Stimulated activated CD4-positive, alpha-beta T cell treated with anti-CD3 and anti-CD28 coated beads, TNF-alpha, amount 100 ng/mL, for 24 hours (primary cell): Measurements from ENCODE around the gene ZDHHC1.

Experiments
- DNase-seq, 3 experiments: peaks; one replicate each; pipeline ENCODE4 v3.0.0-alpha.2; 2020; ENCODE audit warnings: low read depth in 3 of 3

ZDHHC1 gene

GRCh38 chr16:67415872-67416793 lies at the start of gene ZDHHC1:
Gene ZDHHC1 (minus strand): TSS chr16:67416477. CDS start chr16:67407775, 8,702 bp downstream.
- DNase-seq = peak in 2 of 3 experiments; percentile 14 to 49

DNA sequence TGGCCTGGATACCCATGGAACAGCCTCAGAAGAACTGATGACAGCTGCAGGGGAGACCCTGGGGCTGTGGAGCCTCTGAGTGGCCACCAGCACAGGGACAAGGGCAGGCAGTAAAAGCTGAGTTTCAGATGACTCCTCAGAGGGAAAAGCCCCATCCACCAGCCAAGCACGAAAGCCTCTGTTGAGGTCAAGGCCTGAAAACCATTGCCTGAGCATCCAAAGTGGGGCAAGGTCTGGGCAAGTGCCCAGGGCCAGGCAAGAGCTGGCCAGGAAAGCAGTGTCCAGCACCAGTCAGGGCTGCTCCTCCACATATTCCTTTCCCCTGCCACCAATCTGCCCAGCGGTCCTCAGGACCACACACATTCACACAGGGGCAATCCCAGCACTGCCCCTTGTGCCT lies 48.3 kb upstream of the ZDHHC1 start:
- no peak for DNase-seq

GRCh38 chr16:67463691-67464090 lies 47.4 kb upstream of the ZDHHC1 start:
- no peak for DNase-seq

GRCh38 chr16:67463059-67463458 lies 46.8 kb upstream of the ZDHHC1 start:
- DNase-seq = no peak

- DNase-seq = no peak
These were observed 46.0 kb upstream of the ZDHHC1 start for GRCh38 chr16:67462279-67462655.

- DNase-seq = no peak
These were observed 45.5 kb upstream of the ZDHHC1 start for GRCh38 chr16:67461600-67462278.

DNA sequence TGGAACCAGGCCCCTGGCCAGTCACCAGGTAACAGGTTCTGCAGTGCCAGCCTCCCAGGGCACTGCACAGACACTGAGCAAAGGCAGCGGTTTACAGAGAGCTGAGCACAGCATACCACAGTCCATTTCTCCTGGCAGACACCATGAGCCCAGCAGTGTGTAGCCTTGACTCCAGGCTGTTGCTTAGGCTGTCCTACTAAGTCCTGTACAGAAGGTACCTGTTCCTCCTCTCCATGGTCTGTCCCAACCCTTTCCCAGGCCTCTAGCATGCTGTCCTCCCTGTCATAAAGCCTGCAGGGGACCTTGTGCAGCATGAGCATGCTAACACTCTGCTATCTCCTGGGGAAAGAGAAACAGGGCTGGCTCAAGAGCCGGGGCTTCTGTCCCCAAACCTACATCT lies 44.7 kb upstream of the ZDHHC1 start:
- no peak for DNase-seq

GRCh38 chr16:67460168-67460567 lies 43.9 kb upstream of the ZDHHC1 start:
- DNase-seq = no peak

- DNase-seq = no peak
These were observed 43.5 kb upstream of the ZDHHC1 start for GRCh38 chr16:67459861-67460150.

GRCh38 chr16:67459066-67459860 lies 43.0 kb upstream of the ZDHHC1 start:
- no peak for DNase-seq

GRCh38 chr16:67458121-67458641 lies 41.9 kb upstream of the ZDHHC1 start:
- DNase-seq = no peak

DNA sequence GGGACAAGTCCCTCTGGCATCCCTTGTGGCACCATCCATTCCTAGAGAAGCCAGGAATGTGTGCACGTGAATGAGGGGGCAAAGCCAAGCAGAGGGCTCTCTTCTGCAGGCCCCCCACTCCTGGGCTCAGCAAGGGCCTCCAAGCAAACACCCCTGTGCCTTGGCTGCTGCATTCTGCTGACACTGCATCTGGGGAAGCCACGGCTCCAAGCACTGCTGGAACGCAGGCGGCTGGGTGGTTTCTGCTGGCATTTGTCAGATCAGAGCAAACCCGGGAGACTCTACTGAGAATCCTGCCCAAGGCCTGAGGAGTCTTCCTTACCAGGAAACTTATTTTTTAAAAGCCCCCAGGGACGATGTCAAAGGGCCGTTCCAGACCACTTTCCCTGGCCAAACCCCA lies 41.3 kb upstream of the ZDHHC1 start:
- DNase-seq = no peak

GRCh38 chr16:67456391-67457081 lies 40.3 kb upstream of the ZDHHC1 start:
- DNase-seq = no peak

GRCh38 chr16:67454852-67455251 lies 38.6 kb upstream of the ZDHHC1 start:
- no peak for DNase-seq

GRCh38 chr16:67454104-67454503 lies 37.8 kb upstream of the ZDHHC1 start:
- no peak for DNase-seq

DNA sequence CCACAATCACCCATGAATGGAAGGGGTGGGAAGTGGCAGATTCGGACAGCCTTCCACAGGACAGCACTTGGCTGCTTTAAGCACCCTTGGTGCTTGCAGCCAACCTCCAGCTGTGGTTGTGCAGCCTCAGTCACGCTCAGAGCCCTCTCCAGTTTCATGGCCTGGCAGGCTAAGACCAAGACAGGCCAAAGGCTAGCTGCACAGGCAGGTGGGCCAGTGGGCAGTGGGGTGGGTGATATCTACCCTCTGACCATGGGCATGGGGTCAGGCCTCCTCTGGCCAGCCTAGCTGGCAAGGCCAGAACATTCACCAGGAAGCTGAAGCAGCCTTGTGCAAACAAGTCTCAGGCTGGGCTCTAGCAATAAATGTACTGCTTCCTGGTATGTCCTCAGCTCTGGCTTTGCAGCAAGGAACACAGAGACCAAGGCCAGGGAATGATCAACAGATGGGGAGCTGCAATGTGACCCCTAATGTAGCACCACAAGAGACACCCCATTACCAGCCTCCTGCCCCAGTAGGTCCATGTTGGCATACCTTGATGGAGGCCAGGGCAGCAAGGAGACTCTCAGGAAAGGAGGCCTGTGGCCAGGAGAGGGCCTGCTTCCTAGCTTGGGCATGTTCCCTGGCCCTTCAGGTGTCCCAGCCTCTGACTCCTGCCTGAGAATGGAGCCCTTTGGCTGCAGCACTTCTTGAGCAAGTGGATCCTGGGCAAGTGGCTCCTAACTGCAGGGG lies 35.6 kb upstream of the ZDHHC1 start:
- no peak for DNase-seq

GRCh38 chr16:67451061-67451703 lies 34.9 kb upstream of the ZDHHC1 start:
- DNase-seq = no peak

- DNase-seq = no peak
These were observed 33.5 kb upstream of the ZDHHC1 start for GRCh38 chr16:67449739-67450138.

- no peak for DNase-seq
These were observed 33.1 kb upstream of the ZDHHC1 start for GRCh38 chr16:67449336-67449735.

- no peak for DNase-seq
These were observed 32.3 kb upstream of the ZDHHC1 start for GRCh38 chr16:67448580-67448979.
